ENCODE data around the gene ACOT8. TPM values are rescaled to one million over a fixed set of nuclear protein-coding genes. Genes with fewer than 3 reads are reported as not detected.
"Not testable (repeated sequence)": the region's sequence is repeated elsewhere in the genome, so short reads cannot be mapped to it uniquely, and the experiment has no call there.

ACOT8 gene
- total and polyA plus RNA-seq, 12 donors: 33.7 to 134 (median 62.5) TPM

DNA sequence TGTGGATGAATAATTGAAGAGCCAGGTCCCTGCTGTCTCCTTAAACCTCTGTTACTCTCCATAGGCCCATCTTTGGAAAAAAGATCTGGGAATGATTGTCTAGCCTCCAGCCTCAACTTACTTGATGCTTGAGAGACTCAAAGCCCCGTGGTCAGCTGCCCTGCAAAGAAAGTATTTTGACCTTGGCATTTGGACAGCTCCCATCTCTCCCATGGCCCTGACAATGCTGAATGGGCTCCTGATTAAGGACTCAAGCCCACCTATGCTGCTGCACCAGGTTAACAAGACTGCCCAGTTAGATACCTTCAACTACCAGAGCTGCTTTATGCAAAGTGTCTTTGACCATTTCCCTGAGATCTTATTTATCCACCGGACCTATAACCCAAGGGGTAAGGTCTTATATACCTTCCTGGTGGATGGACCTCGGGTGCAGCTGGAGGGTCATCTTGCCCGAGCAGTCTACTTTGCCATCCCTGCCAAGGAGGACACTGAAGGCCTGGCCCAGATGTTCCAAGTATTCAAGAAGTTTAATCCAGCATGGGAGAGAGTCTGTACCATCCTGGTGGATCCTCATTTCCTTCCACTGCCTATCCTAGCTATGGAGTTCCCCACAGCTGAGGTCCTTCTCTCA, 25.4 kb upstream of the ACOT8 start:
- Histone ChIP-seq H3K4me1 (replicated peaks in 1 of 2) (peaks cover 32 to 45% of the 10 kb centered on the region in 2 donors), H3K36me3 (replicated peaks in 1 of 2) (peaks cover 0 to 31% of the 10 kb centered on the region in 2 donors), H3K4me3 (no peak overlapping the region), H3K27me3 (no peaks in the 10 kb centered on the region), H3K9me3 (replicated peaks in 1 of 3) (no peaks in the 10 kb centered on the region), H3K27ac (peak overlapping the region in 1 of 5 donors; percentile 43)
- no peak for TF ChIP-seq POLR2A (IDR thresholded peaks at IDR 0.05)
- TF ChIP-seq, protein P1, sequence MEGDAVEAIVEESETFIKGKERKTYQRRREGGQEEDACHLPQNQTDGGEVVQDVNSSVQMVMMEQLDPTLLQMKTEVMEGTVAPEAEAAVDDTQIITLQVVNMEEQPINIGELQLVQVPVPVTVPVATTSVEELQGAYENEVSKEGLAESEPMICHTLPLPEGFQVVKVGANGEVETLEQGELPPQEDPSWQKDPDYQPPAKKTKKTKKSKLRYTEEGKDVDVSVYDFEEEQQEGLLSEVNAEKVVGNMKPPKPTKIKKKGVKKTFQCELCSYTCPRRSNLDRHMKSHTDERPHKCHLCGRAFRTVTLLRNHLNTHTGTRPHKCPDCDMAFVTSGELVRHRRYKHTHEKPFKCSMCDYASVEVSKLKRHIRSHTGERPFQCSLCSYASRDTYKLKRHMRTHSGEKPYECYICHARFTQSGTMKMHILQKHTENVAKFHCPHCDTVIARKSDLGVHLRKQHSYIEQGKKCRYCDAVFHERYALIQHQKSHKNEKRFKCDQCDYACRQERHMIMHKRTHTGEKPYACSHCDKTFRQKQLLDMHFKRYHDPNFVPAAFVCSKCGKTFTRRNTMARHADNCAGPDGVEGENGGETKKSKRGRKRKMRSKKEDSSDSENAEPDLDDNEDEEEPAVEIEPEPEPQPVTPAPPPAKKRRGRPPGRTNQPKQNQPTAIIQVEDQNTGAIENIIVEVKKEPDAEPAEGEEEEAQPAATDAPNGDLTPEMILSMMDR (IDR thresholded peaks at IDR 0.05): no peak
- no peak for DNase-seq
- WGBS, 4 donors: 65 to 76% (median 72%) methylated on average over 4 of the region's 4 CpGs
- intact Hi-C loops (cut with DNase I): no loop called here

DNA sequence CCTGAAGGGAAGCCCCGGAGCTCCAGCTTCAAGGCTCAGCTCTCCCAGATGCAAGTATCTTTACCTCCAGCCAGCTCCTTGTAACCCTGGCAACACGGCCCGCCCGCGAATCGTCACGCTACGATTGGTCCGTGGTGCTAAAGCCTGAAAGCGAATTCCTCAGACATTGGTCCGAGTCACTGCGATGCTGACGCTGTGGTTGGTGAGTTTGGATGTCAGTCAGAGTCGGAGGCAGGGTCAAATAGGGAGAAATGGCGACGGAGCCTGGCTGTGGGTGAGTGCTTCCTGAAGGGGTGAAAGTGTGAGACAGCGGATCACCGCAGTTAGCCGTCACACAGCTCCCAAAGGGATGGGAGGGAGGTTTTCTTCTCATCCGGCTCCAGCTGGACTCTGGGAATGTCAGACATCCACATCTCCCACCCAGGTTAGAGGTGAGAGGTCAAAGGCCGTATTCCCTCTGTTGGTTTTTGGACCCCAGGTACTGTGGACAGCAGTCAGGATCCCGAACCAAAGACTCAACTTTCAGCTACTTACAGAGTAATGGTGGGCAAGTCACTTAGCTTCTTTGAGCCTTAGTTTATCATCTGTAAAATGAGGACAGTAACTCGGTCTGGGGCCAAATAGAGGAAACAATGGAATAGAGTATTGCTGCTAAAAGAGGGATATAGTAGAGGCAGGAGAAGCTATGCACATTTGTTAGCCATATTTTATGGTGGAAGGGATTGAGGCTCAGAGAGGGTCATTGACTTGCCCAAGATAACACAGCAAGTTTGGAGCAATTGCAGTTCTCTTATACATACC, 24.0 kb upstream of the ACOT8 start, which contains the start of gene ZSWIM1:
Gene ZSWIM1 (plus strand): TSS at position 240 of the 801 bp plus-strand sequence. CDS start 1,366 bp downstream, outside the sequence.
- DNase-seq: peak; percentile 99 to 100 (median 99)
- Histone ChIP-seq H3K4me1 (replicated peaks in 1 of 2) (peaks cover 32 to 45% of the 10 kb centered on the region in 2 donors), H3K27ac (peak within 1 kb of the TSS; percentile 12 to 93 (median 84)), H3K4me3 (peak within 1 kb of the TSS in 3 of 4 donors; percentile 2 to 76 (median 61)), H3K36me3 (replicated peaks in 1 of 2) (peaks cover 0 to 27% of the 10 kb centered on the region in 2 donors), H3K27me3 (no peaks in the 10 kb centered on the region), H3K9me3 (replicated peaks in 1 of 3) (no peaks in the 10 kb centered on the region)
- 0 to 1% (median 1%) methylated on average over 20 to 23 of the region's 23 CpGs for WGBS, 4 donors
- peak in 1 of 2 donors; percentile 88 for TF ChIP-seq POLR2A (IDR thresholded peaks at IDR 0.05)
- TF ChIP-seq, protein P1 (IDR thresholded peaks at IDR 0.05): peak in 1 of 6 experiments; percentile 16
- intact Hi-C loops (cut with DNase I): no loop called here

DNA sequence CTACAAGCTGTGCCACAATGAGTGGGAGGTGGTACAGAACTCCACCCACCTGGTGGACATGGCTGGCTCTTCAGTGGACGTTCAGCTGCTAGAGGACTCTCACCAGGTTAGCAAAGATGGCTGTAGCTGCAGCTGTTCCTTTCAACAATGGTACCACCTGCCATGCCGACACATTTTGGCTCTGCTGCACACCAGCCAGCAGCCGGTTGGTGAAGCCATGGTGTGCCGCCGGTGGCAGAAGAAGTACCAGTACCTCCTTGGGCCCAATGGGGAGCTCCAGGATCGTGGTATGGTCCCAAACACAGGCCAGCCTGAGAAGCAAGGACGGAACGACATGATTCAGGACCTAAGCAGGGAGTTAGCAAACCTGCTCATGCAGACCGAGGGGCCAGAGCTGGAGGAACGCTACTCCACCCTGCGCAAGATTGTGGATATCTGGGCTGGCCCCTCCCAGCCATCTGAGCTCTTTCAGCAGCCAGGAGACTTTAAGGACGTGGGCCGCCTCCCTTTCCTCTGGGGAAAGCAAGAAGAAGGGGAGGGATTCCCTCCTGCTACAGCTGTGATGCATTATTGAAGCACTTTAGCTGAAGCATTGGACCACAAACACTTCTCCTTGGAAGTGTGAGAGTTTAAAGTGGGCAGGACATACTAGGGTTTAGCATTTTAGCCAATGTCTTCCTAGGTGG, 21.0 kb upstream of the ACOT8 start:
- DNase-seq: peak in 1 of 7 donors; percentile 24
- TF ChIP-seq POLR2A (IDR thresholded peaks at IDR 0.05): no peak
- TF ChIP-seq, protein P1 (IDR thresholded peaks at IDR 0.05): no peak
- H3K27ac ChIP-seq: peak overlapping the region in 3 of 5 donors; percentile 34 to 52 (median 45)

DNA sequence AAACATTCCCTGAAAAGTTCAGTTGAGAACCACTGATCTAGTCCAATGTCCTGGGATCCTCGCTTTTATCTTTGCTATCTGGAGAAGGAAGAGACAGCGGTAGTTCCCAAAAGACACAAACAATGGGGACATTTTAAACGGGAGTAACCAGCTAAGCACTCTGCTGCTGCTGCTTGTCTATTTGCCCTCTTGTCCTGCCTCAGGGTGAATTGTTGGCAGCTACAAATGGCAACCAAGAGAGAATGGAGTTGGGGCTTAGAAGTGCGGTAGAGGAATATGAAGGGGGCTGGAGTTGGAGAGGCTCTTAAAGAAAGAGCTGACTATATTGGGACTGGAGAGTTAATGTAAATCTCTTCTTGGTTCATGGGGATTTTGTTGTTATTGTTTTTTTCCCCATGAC, 17.4 kb upstream of the ACOT8 start:
- Histone ChIP-seq H3K36me3 (replicated peaks in 1 of 2) (peaks cover 0 to 12% of the 10 kb centered on the region in 2 donors), H3K27ac (no peak overlapping the region), H3K9me3 (replicated peaks in 1 of 3) (no peaks in the 10 kb centered on the region), H3K4me3 (no peak overlapping the region), H3K27me3 (no peaks in the 10 kb centered on the region), H3K4me1 (replicated peaks in 1 of 2) (peaks cover 10 to 14% of the 10 kb centered on the region in 2 donors)
- TF ChIP-seq, protein P1 (IDR thresholded peaks at IDR 0.05): no peak
- TF ChIP-seq POLR2A (IDR thresholded peaks at IDR 0.05): no peak
- no peak for DNase-seq
- intact Hi-C loops (cut with DNase I): no loop called here
- WGBS, 4 donors: 76 to 85% (median 82%) methylated on average over 4 of the region's 4 CpGs

More for the DNA sequence above, 21.0 kb upstream of the ACOT8 start:
- intact Hi-C loops (cut with DNase I): no loop called here
- Histone ChIP-seq H3K9me3 (replicated peaks in 1 of 3) (no peaks in the 10 kb centered on the region), H3K27me3 (no peaks in the 10 kb centered on the region), H3K4me3 (no peak overlapping the region), H3K36me3 (replicated peaks in 1 of 2) (peaks cover 0 to 20% of the 10 kb centered on the region in 2 donors), H3K4me1 (replicated peaks in 1 of 2) (peaks cover 20 to 39% of the 10 kb centered on the region in 2 donors)
- WGBS, 4 donors: 62 to 88% (median 68%) methylated on average over 7 to 13 of the region's 13 CpGs

DNA sequence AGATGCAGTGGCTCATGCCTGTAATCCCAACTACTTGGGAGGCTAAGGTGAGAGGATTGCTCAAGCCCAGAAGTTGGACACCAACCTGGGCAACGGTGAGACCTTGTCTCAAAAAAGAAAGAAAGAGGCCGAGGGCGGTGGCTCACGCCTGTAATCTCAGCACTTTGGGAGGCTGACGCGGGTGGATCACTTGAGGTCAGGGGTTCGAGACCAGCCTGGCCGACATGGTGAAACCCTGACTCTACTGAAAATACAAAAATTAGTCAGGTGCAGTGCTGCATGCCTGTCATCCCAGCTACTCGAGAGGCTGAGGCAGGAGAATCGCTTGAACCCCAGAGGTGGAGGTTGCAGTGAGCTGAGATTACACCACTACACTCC, 16.9 kb upstream of the ACOT8 start:
- intact Hi-C loops (cut with DNase I); DNase-seq: not testable (repeated sequence)
- peaks cover 0 to 12% of the 10 kb centered on the region in 2 donors for H3K36me3 ChIP-seq (replicated peaks in 1 of 2)

More for the DNA sequence above, 16.9 kb upstream of the ACOT8 start:
- not testable (repeated sequence) for H3K27ac ChIP-seq; H3K9me3 ChIP-seq (replicated peaks in 1 of 3); H3K27me3 ChIP-seq; H3K4me3 ChIP-seq
- peaks cover 10 to 14% of the 10 kb centered on the region in 2 donors for H3K4me1 ChIP-seq (replicated peaks in 1 of 2)
- 90 to 97% (median 94%) methylated on average over 10 of the region's 10 CpGs for WGBS, 4 donors
